EL (cell line): Measurements from ENCODE around the gene TPI1.
"Not testable (repeated sequence)": the region's sequence is repeated elsewhere in the genome, so short reads cannot be mapped to it uniquely, and the experiment has no call there.

Experiments used
- DNase-seq: peaks from one replicate; pipeline ENCODE4 v3.0.0-alpha.2; 2016

Gene TPI1

GRCh38 chr12:6849427-6849826, 17.9 kb upstream of the TPI1 start:
- no peak for DNase-seq

- no peak for DNase-seq
Observed at GRCh38 chr12:6849976-6850560, 17.3 kb upstream of the TPI1 start.

GRCh38 chr12:6850796-6851152, 16.6 kb upstream of the TPI1 start:
- no peak for DNase-seq

GRCh38 chr12:6851153-6851920, 16.0 kb upstream of the TPI1 start, which contains the start of gene CDCA3:
CDCA3 (minus strand) TSS chr12:6851286; CDS start chr12:6850952, 334 bp downstream.
- DNase-seq = peak; percentile 99

GRCh38 chr12:6851921-6852650, 15.2 kb upstream of the TPI1 start, which contains the start of gene USP5:
USP5 (plus strand) TSS chr12:6852150; CDS start chr12:6852180, 30 bp downstream.
- DNase-seq = peak; percentile 100

- peak; percentile 78 for DNase-seq
Observed at GRCh38 chr12:6852651-6853354, 14.5 kb upstream of the TPI1 start.

- no peak for DNase-seq
Observed at GRCh38 chr12:6853626-6854025, 13.7 kb upstream of the TPI1 start.

GRCh38 chr12:6854036-6854435, 13.3 kb upstream of the TPI1 start:
- no peak for DNase-seq

- no peak for DNase-seq
Observed at GRCh38 chr12:6855322-6855721, 12.0 kb upstream of the TPI1 start.

- DNase-seq = no peak
Observed at GRCh38 chr12:6858799-6859198, 8.5 kb upstream of the TPI1 start.

GRCh38 chr12:6860116-6860515, 7.2 kb upstream of the TPI1 start:
- no peak for DNase-seq

GRCh38 chr12:6860942-6861341, 6.4 kb upstream of the TPI1 start:
- DNase-seq = no peak

- no peak for DNase-seq
Observed at GRCh38 chr12:6861391-6861790, 5.9 kb upstream of the TPI1 start.

GRCh38 chr12:6863033-6863432, 4.3 kb upstream of the TPI1 start:
- DNase-seq = no peak

GRCh38 chr12:6863586-6864321, 3.6 kb upstream of the TPI1 start:
- DNase-seq = peak; percentile 39

GRCh38 chr12:6865307-6865706, 2.0 kb upstream of the TPI1 start:
- not testable (repeated sequence) for DNase-seq

- no peak for DNase-seq
Observed at GRCh38 chr12:6866163-6866919, 990 bp upstream of the TPI1 start.

- no peak for DNase-seq
Observed at GRCh38 chr12:6866920-6867412, 365 bp upstream of the TPI1 start.

GRCh38 chr12:6868211-6869048, 1.1 kb downstream of the TPI1 start:
- peak; percentile 28 for DNase-seq
